ENCODE results near the gene DDX6.
A peak's percentile ranks its signal among the peaks of the same experiment; 100 is the strongest.

Gene DDX6

GRCh38 chr11:118797510-118797909, 6.5 kb upstream of the DDX6 start:
- Histone ChIP-seq H3K79me1 (ENCODE audit: low read length) (no peaks in the 10 kb centered on the region), H4K8ac (ENCODE audit: low read depth, low read length) (no peak overlapping the region), H3K14ac (ENCODE audit: low read length) (no peak overlapping the region), H3K79me2 (ENCODE audit: control insufficient read depth, insufficient read depth, low read length, poor library complexity) (no peaks in the 10 kb centered on the region), H2AFZ (ENCODE audit: insufficient read depth, low read length, poor library complexity) (no peak overlapping the region), H3K27ac (ENCODE audit: low read depth, low read length) (no peak overlapping the region), H3K9ac (ENCODE audit: low read length) (no peak overlapping the region), H3K36me3 (ENCODE audit: control insufficient read depth in 1 of 2, insufficient read depth in 2 of 2, low read length in 2 of 2) (no peaks in the 10 kb centered on the region), H3K9me3 (ENCODE audit: insufficient read depth, low read depth, low read length) (no peaks in the 10 kb centered on the region), H3K4me3 (ENCODE audit: low read depth, low read length) (no peak overlapping the region), H3K4ac (ENCODE audit: low read depth, low read length) (no peak overlapping the region), H2AK5ac (ENCODE audit: low read length) (no peak overlapping the region), H3K4me2 (ENCODE audit: low read length) (no peak overlapping the region), H3K4me1 (ENCODE audit: control insufficient read depth in 1 of 2, insufficient read depth in 2 of 2, low read length in 2 of 2) (no peaks in the 10 kb centered on the region), H4K12ac (ENCODE audit: low read depth, low read length) (no peak overlapping the region), H2BK12ac (ENCODE audit: low read length) (no peak overlapping the region), H2BK120ac (ENCODE audit: insufficient read depth, low read length, poor library complexity) (no peak overlapping the region), H3K23ac (ENCODE audit: low read length) (no peak overlapping the region), H3K18ac (ENCODE audit: low read length) (no peak overlapping the region), H2BK5ac (ENCODE audit: low read depth, low read length, poor library complexity) (no peak overlapping the region), H4K91ac (ENCODE audit: low read depth, low read length) (no peak overlapping the region), H3K27me3 (ENCODE audit: insufficient read depth, low read length) (no peaks in the 10 kb centered on the region)
- whole genome bisulfite sequencing (ENCODE audit: extremely low coverage, insufficient coverage, insufficient read length) = no CpG with 5 or more reads among the region's 11 CpGs
- no peak for DNase-seq

GRCh38 chr11:118792570-118793124, 1.7 kb upstream of the DDX6 start:
- Histone ChIP-seq H3K14ac (ENCODE audit: low read length) (no peak overlapping the region), H2AFZ (ENCODE audit: insufficient read depth, low read length, poor library complexity) (no peak overlapping the region), H4K8ac (ENCODE audit: low read depth, low read length) (no peak overlapping the region), H3K4ac (ENCODE audit: low read depth, low read length) (no peak overlapping the region), H3K27ac (ENCODE audit: low read depth, low read length) (peak overlapping the region; percentile 99), H3K79me2 (ENCODE audit: control insufficient read depth, insufficient read depth, low read length, poor library complexity) (peaks cover 38% of the 10 kb centered on the region), H3K23ac (ENCODE audit: low read length) (no peak overlapping the region), H3K27me3 (ENCODE audit: insufficient read depth, low read length) (no peaks in the 10 kb centered on the region), H2BK5ac (ENCODE audit: low read depth, low read length, poor library complexity) (no peak overlapping the region), H3K4me1 (ENCODE audit: control insufficient read depth in 1 of 2, insufficient read depth in 2 of 2, low read length in 2 of 2) (peaks cover 3 to 6% of the 10 kb centered on the region in 2 experiments), H3K9me3 (ENCODE audit: insufficient read depth, low read depth, low read length) (no peaks in the 10 kb centered on the region), H4K12ac (ENCODE audit: low read depth, low read length) (no peak overlapping the region), H3K4me2 (ENCODE audit: low read length) (peak overlapping the region; percentile 89), H3K79me1 (ENCODE audit: low read length) (peaks cover 27% of the 10 kb centered on the region), H3K36me3 (ENCODE audit: control insufficient read depth in 1 of 2, insufficient read depth in 2 of 2, low read length in 2 of 2) (peaks cover 0 to 2% of the 10 kb centered on the region in 2 experiments), H3K18ac (ENCODE audit: low read length) (no peak overlapping the region), H3K4me3 (ENCODE audit: low read depth, low read length) (no peak overlapping the region), H4K91ac (ENCODE audit: low read depth, low read length) (peak overlapping the region; percentile 98), H2AK5ac (ENCODE audit: low read length) (no peak overlapping the region), H2BK12ac (ENCODE audit: low read length) (no peak overlapping the region), H2BK120ac (ENCODE audit: insufficient read depth, low read length, poor library complexity) (no peak overlapping the region), H3K9ac (ENCODE audit: low read length) (no peak overlapping the region)
- WGBS (ENCODE audit: extremely low coverage, insufficient coverage, insufficient read length) = no CpG with 5 or more reads among the region's 8 CpGs
- DNase-seq = peak; percentile 86 to 92

- H3K79me1 ChIP-seq (ENCODE audit: low read length) = peaks cover 27% of the 10 kb centered on the region
- peak overlapping the region; percentile 79 for H2AK5ac ChIP-seq (ENCODE audit: low read length)
- no peaks in the 10 kb centered on the region for H3K27me3 ChIP-seq (ENCODE audit: insufficient read depth, low read length)
- peak overlapping the region; percentile 95 for H2BK120ac ChIP-seq (ENCODE audit: insufficient read depth, low read length, poor library complexity)
- peak overlapping the region; percentile 98 for H4K91ac ChIP-seq (ENCODE audit: low read depth, low read length)
- H2BK5ac ChIP-seq (ENCODE audit: low read depth, low read length, poor library complexity) = peak overlapping the region; percentile 96
- H3K79me2 ChIP-seq (ENCODE audit: control insufficient read depth, insufficient read depth, low read length, poor library complexity) = peaks cover 41% of the 10 kb centered on the region
- peak overlapping the region; percentile 89 for H2AFZ ChIP-seq (ENCODE audit: insufficient read depth, low read length, poor library complexity)
- peak overlapping the region; percentile 89 for H3K4me2 ChIP-seq (ENCODE audit: low read length)
- H4K12ac ChIP-seq (ENCODE audit: low read depth, low read length) = peak overlapping the region; percentile 97
- H2BK12ac ChIP-seq (ENCODE audit: low read length) = peak overlapping the region; percentile 66
- DNase-seq = peak in 1 of 2 donors; percentile 11
- H3K23ac ChIP-seq (ENCODE audit: low read length) = no peak overlapping the region
- no CpG with 5 or more reads among the region's 39 CpGs for WGBS (ENCODE audit: extremely low coverage, insufficient coverage, insufficient read length)
- peak overlapping the region; percentile 100 for H4K8ac ChIP-seq (ENCODE audit: low read depth, low read length)
- H3K9me3 ChIP-seq (ENCODE audit: insufficient read depth, low read depth, low read length) = no peaks in the 10 kb centered on the region
- H3K4me1 ChIP-seq (ENCODE audit: control insufficient read depth in 1 of 2, insufficient read depth in 2 of 2, low read length in 2 of 2) = peaks cover 3 to 6% of the 10 kb centered on the region in 2 experiments
- peaks cover 0 to 5% of the 10 kb centered on the region in 2 experiments for H3K36me3 ChIP-seq (ENCODE audit: control insufficient read depth in 1 of 2, insufficient read depth in 2 of 2, low read length in 2 of 2)
- H3K14ac ChIP-seq (ENCODE audit: low read length) = peak overlapping the region; percentile 98
- H3K18ac ChIP-seq (ENCODE audit: low read length) = peak overlapping the region; percentile 90
- peak overlapping the region; percentile 90 for H3K4me3 ChIP-seq (ENCODE audit: low read depth, low read length)
- peak overlapping the region; percentile 99 for H3K27ac ChIP-seq (ENCODE audit: low read depth, low read length)
- H3K9ac ChIP-seq (ENCODE audit: low read length) = peak overlapping the region; percentile 100
- peak overlapping the region; percentile 95 for H3K4ac ChIP-seq (ENCODE audit: low read depth, low read length)
These were observed 1.1 kb upstream of the DDX6 start for GRCh38 chr11:118791961-118792569.

GRCh38 chr11:118790357-118791110, 430 bp downstream of the DDX6 start:
- Histone ChIP-seq H2BK5ac (ENCODE audit: low read depth, low read length, poor library complexity) (peak overlapping the region; percentile 96), H4K91ac (ENCODE audit: low read depth, low read length) (peak overlapping the region; percentile 98), H3K18ac (ENCODE audit: low read length) (peak overlapping the region; percentile 100), H3K4ac (ENCODE audit: low read depth, low read length) (peak overlapping the region; percentile 95), H3K23ac (ENCODE audit: low read length) (no peak overlapping the region), H4K12ac (ENCODE audit: low read depth, low read length) (peak overlapping the region; percentile 97), H3K9me3 (ENCODE audit: insufficient read depth, low read depth, low read length) (no peaks in the 10 kb centered on the region), H2AK5ac (ENCODE audit: low read length) (peak overlapping the region; percentile 100), H3K4me2 (ENCODE audit: low read length) (peak overlapping the region; percentile 70), H4K8ac (ENCODE audit: low read depth, low read length) (peak overlapping the region; percentile 100), H3K79me2 (ENCODE audit: control insufficient read depth, insufficient read depth, low read length, poor library complexity) (peaks cover 46% of the 10 kb centered on the region), H2BK12ac (ENCODE audit: low read length) (peak overlapping the region; percentile 27), H3K4me1 (ENCODE audit: control insufficient read depth in 1 of 2, insufficient read depth in 2 of 2, low read length in 2 of 2) (peaks cover 3 to 7% of the 10 kb centered on the region in 2 experiments), H3K79me1 (ENCODE audit: low read length) (peaks cover 27% of the 10 kb centered on the region), H3K27ac (ENCODE audit: low read depth, low read length) (peak overlapping the region; percentile 99), H2BK120ac (ENCODE audit: insufficient read depth, low read length, poor library complexity) (peak overlapping the region; percentile 100), H3K14ac (ENCODE audit: low read length) (peak overlapping the region; percentile 100), H3K27me3 (ENCODE audit: insufficient read depth, low read length) (no peaks in the 10 kb centered on the region), H3K9ac (ENCODE audit: low read length) (peak overlapping the region; percentile 96), H3K36me3 (ENCODE audit: control insufficient read depth in 1 of 2, insufficient read depth in 2 of 2, low read length in 2 of 2) (peaks cover 3 to 8% of the 10 kb centered on the region in 2 experiments), H2AFZ (ENCODE audit: insufficient read depth, low read length, poor library complexity) (peak overlapping the region; percentile 96), H3K4me3 (ENCODE audit: low read depth, low read length) (peak overlapping the region; percentile 90)
- no CpG with 5 or more reads among the region's 54 CpGs for WGBS (ENCODE audit: extremely low coverage, insufficient coverage, insufficient read length)
- peak in 1 of 2 donors; percentile 21 for DNase-seq
